ENCODE results near the gene RNASE13. TPM values are rescaled to one million over a fixed set of nuclear protein-coding genes. Genes with fewer than 3 reads are reported as not detected.

RNASE13 gene
- polyA plus RNA-seq, 1 of the 3 experiments (the other 2 are of a cell fraction): not detected

GRCh38 chr14:21014761-21015190 lies 19.8 kb downstream of the RNASE13 start:
- WGBS (ENCODE audit: low lambda C conversion rate): 0% methylated on average over 4 of the region's 4 CpGs
- H3K79me2 ChIP-seq (ENCODE audit: insufficient read depth): no peaks in the 10 kb centered on the region
- H3K27me3 ChIP-seq (ENCODE audit: insufficient read depth): peaks cover 15% of the 10 kb centered on the region
- H3K36me3 ChIP-seq (replicated peaks in 1 of 2; ENCODE audit: control insufficient read depth in 1 of 2, insufficient read depth in 2 of 2, low read length in 1 of 2): no peaks in the 10 kb centered on the region
- H3K27ac ChIP-seq (ENCODE audit: low read depth in 2 of 2, low read length in 1 of 2): no peak overlapping the region
- CTCF ChIA-PET: interaction anchor here (0.6 to 18.2 kb wide), 52 partner anchors 9 to 634 kb away, joined by 3 to 555 read pairs (median 6); partner anchors contain the start of genes ARHGEF40, NDRG2, RNASE13 and RNASE7
- H3K9me2 ChIP-seq: no peaks in the 10 kb centered on the region
- no peak overlapping the region for H3K4me2 ChIP-seq
- H2AFZ ChIP-seq (ENCODE audit: low read depth): no peak overlapping the region
- DNase-seq: peak; percentile 75
- H3K9ac ChIP-seq: no peak overlapping the region
- no peaks in the 10 kb centered on the region; a peak in 1 of 4 replicates for H3K4me1 ChIP-seq (ENCODE audit: control insufficient read depth in 1 of 2, insufficient read depth in 2 of 2, low read depth in 1 of 2, low read length in 1 of 2)
- no peaks in the 10 kb centered on the region for H3K9me3 ChIP-seq
- H3F3A ChIP-seq (replicated peaks; ENCODE audit: insufficient read depth): no peaks in the 10 kb centered on the region
- POLR2A ChIA-PET: interaction anchor here (1.0 to 2.1 kb wide), 9 partner anchors 9 to 90 kb away, joined by 3 to 15 read pairs (median 6); partner anchors contain the start of genes ARHGEF40 and NDRG2
- H3K4me3 ChIP-seq (ENCODE audit: low read depth in 2 of 2, low read length in 1 of 2): no peak overlapping the region; a peak in 1 of 4 replicates
- H4K20me1 ChIP-seq (ENCODE audit: insufficient read depth): no peaks in the 10 kb centered on the region
- no peak for TF ChIP-seq IRF3 (IDR thresholded peaks at IDR 0.05; ENCODE audit: low read depth, low read length)
- TF ChIP-seq, protein P1, sequence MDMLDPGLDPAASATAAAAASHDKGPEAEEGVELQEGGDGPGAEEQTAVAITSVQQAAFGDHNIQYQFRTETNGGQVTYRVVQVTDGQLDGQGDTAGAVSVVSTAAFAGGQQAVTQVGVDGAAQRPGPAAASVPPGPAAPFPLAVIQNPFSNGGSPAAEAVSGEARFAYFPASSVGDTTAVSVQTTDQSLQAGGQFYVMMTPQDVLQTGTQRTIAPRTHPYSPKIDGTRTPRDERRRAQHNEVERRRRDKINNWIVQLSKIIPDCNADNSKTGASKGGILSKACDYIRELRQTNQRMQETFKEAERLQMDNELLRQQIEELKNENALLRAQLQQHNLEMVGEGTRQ (IDR thresholded peaks at IDR 0.05; ENCODE audit: borderline replicate concordance, low read depth, low read length): no peak
- no peak for TF ChIP-seq NFIC (IDR thresholded peaks at IDR 0.05; ENCODE audit: borderline replicate concordance)
- peak; percentile 17; the same call in 1 of the 2 replicates for TF ChIP-seq NRF1 (IDR thresholded peaks at IDR 0.05; ENCODE audit: low read depth, low read length)
- TF ChIP-seq GABPA (IDR thresholded peaks at IDR 0.05; ENCODE audit: low read depth): no peak
- TF ChIP-seq TCF12 (IDR thresholded peaks at IDR 0.05): no peak
- peak; percentile 96 for TF ChIP-seq RAD21 (IDR thresholded peaks at IDR 0.05; ENCODE audit: low read length)
- TF ChIP-seq RFX5 (IDR thresholded peaks at IDR 0.05; ENCODE audit: low read length): no peak
- TF ChIP-seq, protein P2, sequence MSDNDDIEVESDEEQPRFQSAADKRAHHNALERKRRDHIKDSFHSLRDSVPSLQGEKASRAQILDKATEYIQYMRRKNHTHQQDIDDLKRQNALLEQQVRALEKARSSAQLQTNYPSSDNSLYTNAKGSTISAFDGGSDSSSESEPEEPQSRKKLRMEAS (IDR thresholded peaks at IDR 0.05; ENCODE audit: low read depth): no peak
- no peak for TF ChIP-seq CHD2 (IDR thresholded peaks at IDR 0.05; ENCODE audit: low read length, partially characterized antibody)
- no peak for TF ChIP-seq EZH2phosphoT487 (IDR thresholded peaks at IDR 0.05; ENCODE audit: borderline replicate concordance, low read depth)
- TF ChIP-seq JUND (IDR thresholded peaks at IDR 0.05): no peak
- TF ChIP-seq ELF1 (IDR thresholded peaks at IDR 0.05): no peak
- TF ChIP-seq, protein P3, sequence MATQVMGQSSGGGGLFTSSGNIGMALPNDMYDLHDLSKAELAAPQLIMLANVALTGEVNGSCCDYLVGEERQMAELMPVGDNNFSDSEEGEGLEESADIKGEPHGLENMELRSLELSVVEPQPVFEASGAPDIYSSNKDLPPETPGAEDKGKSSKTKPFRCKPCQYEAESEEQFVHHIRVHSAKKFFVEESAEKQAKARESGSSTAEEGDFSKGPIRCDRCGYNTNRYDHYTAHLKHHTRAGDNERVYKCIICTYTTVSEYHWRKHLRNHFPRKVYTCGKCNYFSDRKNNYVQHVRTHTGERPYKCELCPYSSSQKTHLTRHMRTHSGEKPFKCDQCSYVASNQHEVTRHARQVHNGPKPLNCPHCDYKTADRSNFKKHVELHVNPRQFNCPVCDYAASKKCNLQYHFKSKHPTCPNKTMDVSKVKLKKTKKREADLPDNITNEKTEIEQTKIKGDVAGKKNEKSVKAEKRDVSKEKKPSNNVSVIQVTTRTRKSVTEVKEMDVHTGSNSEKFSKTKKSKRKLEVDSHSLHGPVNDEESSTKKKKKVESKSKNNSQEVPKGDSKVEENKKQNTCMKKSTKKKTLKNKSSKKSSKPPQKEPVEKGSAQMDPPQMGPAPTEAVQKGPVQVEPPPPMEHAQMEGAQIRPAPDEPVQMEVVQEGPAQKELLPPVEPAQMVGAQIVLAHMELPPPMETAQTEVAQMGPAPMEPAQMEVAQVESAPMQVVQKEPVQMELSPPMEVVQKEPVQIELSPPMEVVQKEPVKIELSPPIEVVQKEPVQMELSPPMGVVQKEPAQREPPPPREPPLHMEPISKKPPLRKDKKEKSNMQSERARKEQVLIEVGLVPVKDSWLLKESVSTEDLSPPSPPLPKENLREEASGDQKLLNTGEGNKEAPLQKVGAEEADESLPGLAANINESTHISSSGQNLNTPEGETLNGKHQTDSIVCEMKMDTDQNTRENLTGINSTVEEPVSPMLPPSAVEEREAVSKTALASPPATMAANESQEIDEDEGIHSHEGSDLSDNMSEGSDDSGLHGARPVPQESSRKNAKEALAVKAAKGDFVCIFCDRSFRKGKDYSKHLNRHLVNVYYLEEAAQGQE (IDR thresholded peaks at IDR 0.05; ENCODE audit: low read depth, low read length): no peak
- no peak for TF ChIP-seq MXI1 (IDR thresholded peaks at IDR 0.05; ENCODE audit: low read depth, low read length)
- no peak for TF ChIP-seq MEF2A (IDR thresholded peaks at IDR 0.05; ENCODE audit: borderline replicate concordance, low read depth)
- peak; percentile 89 for TF ChIP-seq CTCF (IDR thresholded peaks at IDR 0.05)
- peak; percentile 86 for TF ChIP-seq PBX3 (IDR thresholded peaks at IDR 0.05)
- TF ChIP-seq USF1 (IDR thresholded peaks at IDR 0.05; ENCODE audit: borderline replicate concordance, low read depth): no peak
- no peak for TF ChIP-seq TAF1 (IDR thresholded peaks at IDR 0.05; ENCODE audit: borderline replicate concordance, low read depth, low read length)
- TF ChIP-seq, protein P4, sequence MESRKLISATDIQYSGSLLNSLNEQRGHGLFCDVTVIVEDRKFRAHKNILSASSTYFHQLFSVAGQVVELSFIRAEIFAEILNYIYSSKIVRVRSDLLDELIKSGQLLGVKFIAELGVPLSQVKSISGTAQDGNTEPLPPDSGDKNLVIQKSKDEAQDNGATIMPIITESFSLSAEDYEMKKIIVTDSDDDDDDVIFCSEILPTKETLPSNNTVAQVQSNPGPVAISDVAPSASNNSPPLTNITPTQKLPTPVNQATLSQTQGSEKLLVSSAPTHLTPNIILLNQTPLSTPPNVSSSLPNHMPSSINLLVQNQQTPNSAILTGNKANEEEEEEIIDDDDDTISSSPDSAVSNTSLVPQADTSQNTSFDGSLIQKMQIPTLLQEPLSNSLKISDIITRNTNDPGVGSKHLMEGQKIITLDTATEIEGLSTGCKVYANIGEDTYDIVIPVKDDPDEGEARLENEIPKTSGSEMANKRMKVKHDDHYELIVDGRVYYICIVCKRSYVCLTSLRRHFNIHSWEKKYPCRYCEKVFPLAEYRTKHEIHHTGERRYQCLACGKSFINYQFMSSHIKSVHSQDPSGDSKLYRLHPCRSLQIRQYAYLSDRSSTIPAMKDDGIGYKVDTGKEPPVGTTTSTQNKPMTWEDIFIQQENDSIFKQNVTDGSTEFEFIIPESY (IDR thresholded peaks at IDR 0.05; ENCODE audit: borderline replicate concordance, low read depth): no peak
- TF ChIP-seq FOXJ3 (CRISPR knock-in tag; IDR thresholded peaks at IDR 0.05): no peak
